ENCODE results near the gene LIN28B. TPM values are rescaled to one million over a fixed set of nuclear protein-coding genes. Genes with fewer than 3 reads are reported as not detected.
"Not testable (repeated sequence)": the region's sequence is repeated elsewhere in the genome, so short reads cannot be mapped to it uniquely, and the experiment has no call there.

Gene LIN28B
- total RNA-seq, 1 donor from 2014 or later: not detected

- H3K27ac Mint-ChIP-seq: no peak overlapping the region
- no peak overlapping the region for H3K4me3 Mint-ChIP-seq
- no peaks in the 10 kb centered on the region for H3K36me3 Mint-ChIP-seq (ENCODE audit: low read depth)
- no peak for TF ChIP-seq CTCF (IDR thresholded peaks at IDR 0.05)
- H3K9me3 Mint-ChIP-seq: no peaks in the 10 kb centered on the region
- ATAC-seq (ENCODE audit: low read depth) (no peak), DNase-seq (no peak)
- H3K4me1 Mint-ChIP-seq: no peaks in the 10 kb centered on the region
- ChIA-PET CTCF (no interaction called here), POLR2A (no interaction called here)
- intact Hi-C loops (cut with micrococcal nuclease): no loop called here
- no peaks in the 10 kb centered on the region for H3K27me3 Mint-ChIP-seq
Observed at GRCh38 chr6:104986625-104987024, 29.7 kb downstream of the LIN28B start.

GRCh38 chr6:104987218-104987617 lies 30.3 kb downstream of the LIN28B start:
- TF ChIP-seq CTCF (IDR thresholded peaks at IDR 0.05): no peak
- H3K4me1 Mint-ChIP-seq: no peaks in the 10 kb centered on the region
- no peak overlapping the region for H3K27ac Mint-ChIP-seq
- no peaks in the 10 kb centered on the region for H3K36me3 Mint-ChIP-seq (ENCODE audit: low read depth)
- ChIA-PET POLR2A (no interaction called here), CTCF (no interaction called here)
- intact Hi-C loops (cut with micrococcal nuclease): no loop called here
- no peak for DNase-seq
- H3K4me3 Mint-ChIP-seq: no peak overlapping the region
- ATAC-seq (ENCODE audit: low read depth): no peak
- no peaks in the 10 kb centered on the region for H3K9me3 Mint-ChIP-seq
- no peaks in the 10 kb centered on the region for H3K27me3 Mint-ChIP-seq

DNA sequence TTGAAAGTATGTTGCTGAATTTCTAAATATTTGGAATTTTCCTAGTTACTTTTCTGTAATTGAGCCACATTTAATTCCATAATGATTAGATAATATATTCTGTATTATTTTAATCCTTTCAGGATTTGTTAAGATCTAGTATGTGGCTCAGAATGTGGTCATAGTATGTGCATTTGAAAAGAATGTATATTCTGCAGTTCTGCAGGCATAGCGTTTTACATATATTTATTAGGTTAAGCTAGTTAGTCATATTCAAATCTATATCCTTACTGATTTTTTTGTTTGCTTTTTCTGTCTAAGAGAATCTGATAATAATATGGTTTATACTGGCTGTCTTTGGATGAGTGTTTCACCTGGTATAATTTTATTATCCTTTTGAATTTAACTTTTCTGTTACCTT lies 33.2 kb downstream of the LIN28B start:
- TF ChIP-seq CTCF (IDR thresholded peaks at IDR 0.05): no peak
- Mint-ChIP-seq H3K9me3 (no peaks in the 10 kb centered on the region), H3K4me1 (no peaks in the 10 kb centered on the region), H3K27me3 (no peaks in the 10 kb centered on the region), H3K36me3 (ENCODE audit: low read depth) (no peaks in the 10 kb centered on the region), H3K27ac (no peak overlapping the region), H3K4me3 (no peak overlapping the region)
- ChIA-PET CTCF (no interaction called here), POLR2A (no interaction called here)
- DNase-seq (no peak), ATAC-seq (ENCODE audit: low read depth) (no peak)
- intact Hi-C loops (cut with micrococcal nuclease): no loop called here

GRCh38 chr6:104991062-104991461 lies 34.2 kb downstream of the LIN28B start:
- DNase-seq; POLR2A ChIA-PET; ATAC-seq (ENCODE audit: low read depth); H3K27ac Mint-ChIP-seq; H3K36me3 Mint-ChIP-seq (ENCODE audit: low read depth); CTCF ChIA-PET; H3K27me3 Mint-ChIP-seq; H3K4me3 Mint-ChIP-seq; H3K4me1 Mint-ChIP-seq; intact Hi-C loops (cut with micrococcal nuclease); H3K9me3 Mint-ChIP-seq: not testable (repeated sequence)

- ATAC-seq (ENCODE audit: low read depth); H3K36me3 Mint-ChIP-seq (ENCODE audit: low read depth); H3K4me1 Mint-ChIP-seq; H3K4me3 Mint-ChIP-seq; CTCF ChIA-PET; H3K27me3 Mint-ChIP-seq; intact Hi-C loops (cut with micrococcal nuclease); H3K27ac Mint-ChIP-seq; POLR2A ChIA-PET; DNase-seq; H3K9me3 Mint-ChIP-seq: not testable (repeated sequence)
Observed at GRCh38 chr6:104993576-104993975, 36.7 kb downstream of the LIN28B start.

GRCh38 chr6:104995989-104996617 lies 39.2 kb downstream of the LIN28B start:
- H3K9me3 Mint-ChIP-seq: no peaks in the 10 kb centered on the region
- H3K36me3 Mint-ChIP-seq (ENCODE audit: low read depth): no peaks in the 10 kb centered on the region
- ChIA-PET POLR2A (no interaction called here), CTCF (no interaction called here)
- intact Hi-C loops (cut with micrococcal nuclease): no loop called here
- no peaks in the 10 kb centered on the region for H3K27me3 Mint-ChIP-seq
- ATAC-seq (ENCODE audit: low read depth) (no peak), DNase-seq (no peak)
- H3K27ac Mint-ChIP-seq: no peak overlapping the region
- no peaks in the 10 kb centered on the region for H3K4me1 Mint-ChIP-seq
- no peak overlapping the region for H3K4me3 Mint-ChIP-seq
- no peak for TF ChIP-seq CTCF (IDR thresholded peaks at IDR 0.05)
